Esophagus squamous epithelium (tissue), 5 donors: ENCODE measurements around the gene CNTN4. TPM values are rescaled to one million over a fixed set of nuclear protein-coding genes. Genes with fewer than 3 reads are reported as not detected.

Experiments
- DNase-seq: peaks from one replicate; lab custom pipeline; 2025; lab: John Stamatoyannopoulos, UW
- H3K27ac ChIP-seq, 4 donors: fragments of 200-600 bp; sonication (generic); one replicate each; pipeline ENCODE4 v1.5.1; 2016 to 2019; ENCODE audit warnings: mild to moderate bottlenecking in 1 of 4
- H3K27me3 ChIP-seq, 4 donors: fragments of 200-600 bp; sonication (generic); 1 replicate in 3 of 4; 2 replicates in 1 of 4; pipeline versions ENCODE4 v1.5.1 to v1.6.0; 2017 to 2021; ENCODE audit warnings: antibody characterized with exemption in 1 of 4
- H3K36me3 ChIP-seq, 3 donors: fragments of 200-600 bp; sonication (generic); one replicate each; pipeline ENCODE4 v1.5.1; 2016 to 2019
- H3K4me1 ChIP-seq, 3 donors: fragments of 200-600 bp; sonication (generic); one replicate each; pipeline ENCODE4 v1.5.1; 2017 to 2019
- H3K4me3 ChIP-seq, 4 donors: fragments of 200-600 bp; sonication (generic); 1 replicate in 3 of 4; 2 replicates in 1 of 4; pipeline ENCODE4 v1.5.1; 2016 to 2019; ENCODE audit warnings: mild to moderate bottlenecking in 2 of 4, moderate library complexity in 1 of 4
- H3K9me3 ChIP-seq, 3 donors: fragments of 200-600 bp; sonication (generic); one replicate each; pipeline ENCODE4 v1.5.1; 2016 to 2019
- CTCF ChIP-seq, 6 experiments: fragments of 450-650 bp in 4 of 6; fragments of 200-600 bp in 2 of 6; sonication (generic) in 2 of 6; IDR thresholded peaks; one replicate each; pipeline ENCODE4 v1.5.1; 2016 to 2019; ENCODE audit warnings: antibody characterized with exemption in 6 of 6, mild to moderate bottlenecking in 4 of 6, moderate library complexity in 4 of 6
- POLR2A ChIP-seq, 4 donors: fragments of 450-650 bp; IDR thresholded peaks; one replicate each; pipeline ENCODE4 v1.6.1; 2017; ENCODE audit warnings: antibody characterized with exemption in 4 of 4, mild to moderate bottlenecking in 4 of 4, moderate library complexity in 3 of 4
- WGBS, 2 donors: methylation state at CpG; one replicate each; pipeline ENCODE4 v1.1.5; 2018; 5-methylcytosine and 5-hydroxymethylcytosine counted together
- intact Hi-C: fragments of 100-400 bp; cut with DNase I; formaldehyde crosslinking; loops from one replicate; pipeline ENCODE4 v1.15.0; 2022
- total RNA-seq, 4 donors: library from RNA; depleted of rRNA; stranded (reverse); fragments of >200 nt; gene quantifications; one replicate each; pipeline ENCODE4 v1.1.0, GENCODE V29; 2016
- donor health status: DM: yes; HTN: yes; CAD: no.

The CNTN4 gene
- total RNA-seq, 4 donors from 2014 or later: 0.31 to 8.5 (median 3.5) TPM

DNA sequence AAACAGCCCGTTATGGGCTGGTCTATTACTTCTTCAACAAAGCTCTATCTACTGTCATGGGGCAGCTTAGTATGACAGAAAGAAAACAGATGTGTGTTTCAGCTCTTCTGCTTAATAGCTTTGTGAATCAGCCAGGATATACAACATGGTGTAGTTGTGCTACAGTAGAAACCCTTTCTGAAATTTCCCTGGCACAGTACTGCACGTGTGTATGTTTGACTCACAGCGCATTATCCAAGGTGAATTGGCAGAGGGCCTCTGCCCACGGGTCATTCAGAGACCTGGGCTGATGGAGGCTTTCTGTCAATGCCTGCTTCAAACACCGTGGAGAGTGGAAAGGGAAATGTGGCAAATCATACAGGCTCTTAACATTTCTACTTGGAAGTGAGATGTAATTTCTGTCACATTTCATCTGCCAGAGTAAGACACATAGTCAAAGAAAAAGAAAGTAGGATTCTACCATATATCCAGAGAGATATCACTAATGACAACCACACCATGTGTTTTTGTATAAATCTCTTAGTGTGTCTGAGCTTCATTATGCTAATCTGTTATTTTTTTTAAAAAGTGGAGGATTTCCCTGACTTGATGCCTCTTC lies 505.1 kb downstream of the CNTN4 start:
- no peaks in the 10 kb centered on the region for H3K9me3 ChIP-seq
- H3K4me3 ChIP-seq: no peak overlapping the region
- no peak overlapping the region for H3K27ac ChIP-seq
- H3K36me3 ChIP-seq: no peaks in the 10 kb centered on the region
- no peaks in the 10 kb centered on the region for H3K4me1 ChIP-seq
- H3K27me3 ChIP-seq: no peaks in the 10 kb centered on the region
- intact Hi-C loops: no loop called here
- WGBS, 2 donors: 25 to 38% methylated on average over 5 of the region's 5 CpGs
- TF ChIP-seq CTCF (IDR thresholded peaks at IDR 0.05): no peak
- DNase-seq: no peak

DNA sequence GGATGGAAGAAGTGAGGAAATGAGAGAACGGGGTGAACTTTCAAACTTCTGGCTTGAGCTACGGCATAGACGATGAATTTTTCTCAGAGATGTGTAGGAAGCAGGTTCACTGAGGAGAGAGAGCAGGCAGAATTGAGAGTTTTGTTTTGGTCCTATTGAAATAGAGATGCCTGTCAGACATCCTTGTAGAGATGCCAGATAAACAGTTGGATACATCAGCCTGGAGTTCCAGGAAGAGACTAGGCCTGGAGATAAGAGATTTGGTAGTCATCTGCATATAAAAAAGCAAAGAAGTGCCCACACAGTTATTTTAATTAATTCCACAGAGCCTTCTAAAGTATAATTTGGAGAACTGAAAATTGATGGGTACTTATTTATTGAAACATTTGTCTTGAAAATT lies 515.9 kb downstream of the CNTN4 start:
- WGBS, 2 donors: 87 to 98% methylated on average over 3 of the region's 3 CpGs
- intact Hi-C loops: no loop called here

GRCh38 chr3:2615080-2615479 lies 516.4 kb downstream of the CNTN4 start:
- Histone ChIP-seq H3K9me3 (no peaks in the 10 kb centered on the region), H3K4me3 (no peak overlapping the region), H3K4me1 (no peaks in the 10 kb centered on the region), H3K27me3 (no peaks in the 10 kb centered on the region), H3K36me3 (no peaks in the 10 kb centered on the region), H3K27ac (no peak overlapping the region)
- TF ChIP-seq POLR2A (IDR thresholded peaks at IDR 0.05) (no peak), CTCF (IDR thresholded peaks at IDR 0.05) (no peak)
- no peak for DNase-seq
- intact Hi-C loops: no loop called here

More for the DNA sequence above, 515.9 kb downstream of the CNTN4 start:
- DNase-seq: no peak
- Histone ChIP-seq H3K27ac (no peak overlapping the region), H3K4me3 (no peak overlapping the region), H3K36me3 (no peaks in the 10 kb centered on the region), H3K4me1 (no peaks in the 10 kb centered on the region), H3K9me3 (no peaks in the 10 kb centered on the region), H3K27me3 (no peaks in the 10 kb centered on the region)
- TF ChIP-seq CTCF (IDR thresholded peaks at IDR 0.05): no peak
- no peak for TF ChIP-seq POLR2A (IDR thresholded peaks at IDR 0.05)

GRCh38 chr3:2623436-2623835 lies 524.8 kb downstream of the CNTN4 start:
- Histone ChIP-seq H3K27me3 (no peaks in the 10 kb centered on the region), H3K27ac (no peak overlapping the region), H3K4me1 (no peaks in the 10 kb centered on the region), H3K4me3 (no peak overlapping the region), H3K9me3 (no peaks in the 10 kb centered on the region), H3K36me3 (no peaks in the 10 kb centered on the region)
- no peak for DNase-seq
- WGBS, 2 donors: 29 to 44% methylated on average over 1 of the region's 1 CpG
- intact Hi-C loops: no loop called here
- TF ChIP-seq CTCF (IDR thresholded peaks at IDR 0.05): no peak
- no peak for TF ChIP-seq POLR2A (IDR thresholded peaks at IDR 0.05)

DNA sequence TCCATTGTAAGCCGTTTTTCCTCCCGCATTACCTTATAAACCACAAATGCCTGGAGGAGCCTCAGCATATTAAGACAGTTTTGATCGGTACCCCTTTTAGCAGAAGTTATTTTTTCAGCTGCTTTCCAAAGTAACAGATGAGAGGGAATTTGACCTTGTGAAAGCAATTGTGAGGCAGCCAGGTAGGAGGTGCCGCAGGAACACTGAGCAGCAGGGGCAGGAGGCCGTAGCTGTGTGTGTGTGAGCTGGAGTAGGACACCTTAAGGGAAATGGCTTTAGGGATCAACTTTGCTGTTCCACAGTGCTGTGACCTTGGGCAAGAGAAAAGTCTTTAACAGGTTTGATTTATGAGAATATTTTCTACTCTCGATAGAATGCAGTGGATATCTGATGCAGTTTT lies 529.5 kb downstream of the CNTN4 start:
- DNase-seq: no peak
- H3K4me1 ChIP-seq: no peaks in the 10 kb centered on the region
- H3K9me3 ChIP-seq: no peaks in the 10 kb centered on the region
- H3K27ac ChIP-seq: no peak overlapping the region
- intact Hi-C loops: no loop called here
- no peak overlapping the region for H3K4me3 ChIP-seq
- no peaks in the 10 kb centered on the region for H3K36me3 ChIP-seq
- H3K27me3 ChIP-seq: no peaks in the 10 kb centered on the region
- WGBS, 2 donors: 80 to 87% methylated on average over 6 of the region's 6 CpGs
- no peak for TF ChIP-seq POLR2A (IDR thresholded peaks at IDR 0.05)
- TF ChIP-seq CTCF (IDR thresholded peaks at IDR 0.05): no peak
